GM20431 (cell line): Measurements from ENCODE around the gene ZBTB7A.
"Not testable (repeated sequence)": the region's sequence is repeated elsewhere in the genome, so short reads cannot be mapped to it uniquely, and the experiment has no call there.

ENCODE experiments used
- in situ Hi-C: fragments of 300-500 bp; cut with MseI, MboI; formaldehyde crosslinking; loops from one replicate; pipeline ENCODE4 v1.15.0; 2020; ENCODE audit warnings: low sequenced_read_pairs; ENCODE audit not compliant: unreplicated experiment

Gene ZBTB7A

GRCh38 chr19:4019578-4019977, 47.1 kb downstream of the ZBTB7A start:
- in situ Hi-C loops, result no loop called here

DNA sequence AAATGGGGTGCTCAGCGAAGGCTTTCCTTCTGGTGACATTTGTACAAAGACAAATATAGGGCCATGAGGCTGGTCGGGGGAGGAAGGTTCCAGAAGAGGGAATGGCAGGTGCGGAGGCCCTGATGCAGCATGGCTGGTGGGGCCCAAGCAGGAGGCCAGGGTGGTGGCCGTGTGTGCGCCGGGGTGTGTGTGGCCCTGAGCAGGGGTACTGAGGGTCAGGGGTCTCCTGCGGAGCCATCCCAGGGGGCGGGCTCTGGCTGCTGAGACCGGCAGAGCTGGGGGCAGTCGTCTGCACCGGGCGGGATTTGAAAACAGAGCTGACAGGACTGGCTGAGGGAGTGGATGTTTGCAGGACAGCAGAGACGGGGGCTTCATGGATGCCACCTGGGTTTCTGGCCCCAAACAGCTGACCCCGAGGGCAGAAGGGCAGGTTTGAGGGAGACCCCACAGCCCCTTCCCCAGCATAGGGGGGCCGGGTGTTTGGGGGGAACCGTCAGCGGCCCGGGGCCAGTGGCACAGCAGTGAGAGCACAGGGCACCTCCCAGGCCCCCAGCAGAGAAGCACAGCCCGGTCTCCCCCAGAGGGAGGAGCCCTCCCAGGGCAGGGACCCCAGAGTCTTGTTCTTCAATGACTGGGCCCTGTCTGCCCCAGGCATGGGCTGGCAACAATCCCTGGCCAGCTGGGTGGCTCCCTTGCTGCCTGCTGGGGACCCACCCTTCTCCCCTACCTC, 47.8 kb downstream of the ZBTB7A start:
- in situ Hi-C loops, result no loop called here

- in situ Hi-C loops, result no loop called here
Measured at GRCh38 chr19:4018140-4018613, 48.5 kb downstream of the ZBTB7A start.

- in situ Hi-C loops, result no loop called here
Measured at GRCh38 chr19:4016903-4017638, 49.6 kb downstream of the ZBTB7A start.

DNA sequence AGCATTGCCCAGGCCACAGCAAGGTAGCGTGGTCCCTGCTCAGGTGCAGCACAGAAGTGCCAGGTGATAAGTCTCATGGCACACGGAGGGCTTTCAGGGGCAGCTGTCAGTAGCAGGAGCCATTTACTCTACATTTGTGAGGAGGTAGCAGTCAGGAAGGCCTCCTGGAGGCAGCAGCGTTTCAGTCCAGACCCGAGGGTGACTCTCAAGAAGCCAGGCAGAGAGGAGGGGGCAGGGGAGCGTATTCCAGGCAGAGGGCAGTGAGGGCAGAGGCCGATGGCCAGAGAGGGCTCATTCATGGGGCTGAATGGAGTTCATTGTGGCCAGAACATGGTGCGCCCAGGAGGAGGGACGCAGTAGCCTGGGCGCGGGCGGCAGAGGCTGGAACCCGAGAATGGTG, 50.2 kb downstream of the ZBTB7A start:
- in situ Hi-C loops, result no loop called here

DNA sequence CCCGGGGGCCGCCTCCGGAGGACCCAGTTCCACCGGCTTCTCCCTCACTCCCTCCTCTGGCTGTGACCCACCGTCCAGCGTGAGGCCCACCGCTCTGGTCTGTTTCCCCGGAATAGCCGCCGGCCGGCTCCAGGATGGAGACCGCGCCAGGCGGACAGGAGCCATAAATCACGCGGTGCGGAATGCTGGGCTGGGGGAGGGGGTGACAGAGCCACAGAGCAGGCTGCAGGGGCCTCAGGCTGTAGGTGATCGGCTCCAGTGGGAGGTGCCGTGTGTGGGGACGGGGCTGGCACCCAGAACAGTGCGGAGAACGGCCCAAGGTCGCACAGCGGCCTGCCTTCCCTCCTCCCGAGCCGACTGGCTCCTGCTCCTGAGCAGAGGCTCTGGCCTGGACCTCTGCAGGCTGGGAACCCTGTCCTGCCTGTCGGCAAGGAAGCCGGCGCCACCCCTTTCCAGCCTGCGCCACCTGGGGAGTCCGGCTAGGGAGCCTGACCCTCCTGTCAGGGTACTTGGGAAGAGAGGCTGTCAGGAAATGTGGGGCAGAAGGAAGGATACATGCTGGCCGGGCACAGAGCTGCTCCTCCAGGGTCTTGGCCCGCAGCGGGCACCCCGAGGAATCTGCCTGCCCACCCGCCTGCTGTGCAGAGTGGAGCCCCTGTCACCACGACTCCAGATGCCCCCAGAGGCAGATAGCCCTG, 50.8 kb downstream of the ZBTB7A start:
- in situ Hi-C loops, result no loop called here

- in situ Hi-C loops, result no loop called here
Measured at GRCh38 chr19:4014541-4015491, 51.9 kb downstream of the ZBTB7A start.

DNA sequence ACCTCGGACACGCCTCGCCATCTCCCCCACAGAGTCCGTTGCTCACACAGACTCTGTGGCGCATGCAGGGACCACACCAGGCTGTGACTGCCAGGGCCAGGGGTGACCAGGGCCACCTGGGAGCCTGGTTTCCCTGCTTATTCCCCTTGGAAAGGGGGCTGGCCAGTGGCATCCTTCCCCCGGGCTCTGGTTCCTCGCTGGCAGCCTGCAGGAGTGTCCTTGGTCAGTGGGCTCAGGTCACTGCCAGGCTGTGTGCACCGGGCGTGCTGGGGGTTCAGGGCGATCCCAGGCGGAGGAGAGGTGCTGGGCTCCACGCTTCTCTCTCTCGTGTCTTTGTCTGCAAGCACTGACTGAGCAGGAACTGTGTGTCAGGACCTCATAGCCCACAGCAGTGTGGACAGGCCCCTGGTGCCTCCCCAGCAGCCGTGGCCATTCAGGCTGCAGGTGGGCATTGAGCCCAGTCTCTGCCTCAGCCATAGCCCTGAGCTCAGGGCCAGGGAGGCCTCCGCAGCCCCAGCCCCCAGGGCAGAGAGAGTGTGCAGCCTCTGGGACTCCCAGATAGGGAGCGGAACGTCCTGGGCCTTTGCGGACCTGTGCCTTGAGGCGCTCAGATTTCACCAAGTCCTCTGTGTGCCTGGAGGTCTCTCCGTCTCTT, 52.7 kb downstream of the ZBTB7A start:
- in situ Hi-C loops, result no loop called here

- in situ Hi-C loops, result no loop called here
Measured at GRCh38 chr19:4012975-4013634, 53.6 kb downstream of the ZBTB7A start.

GRCh38 chr19:4012092-4012974, 54.4 kb downstream of the ZBTB7A start:
- in situ Hi-C loops, result no loop called here

GRCh38 chr19:4011430-4011829, 55.3 kb downstream of the ZBTB7A start:
- in situ Hi-C loops, result not testable (repeated sequence)

DNA sequence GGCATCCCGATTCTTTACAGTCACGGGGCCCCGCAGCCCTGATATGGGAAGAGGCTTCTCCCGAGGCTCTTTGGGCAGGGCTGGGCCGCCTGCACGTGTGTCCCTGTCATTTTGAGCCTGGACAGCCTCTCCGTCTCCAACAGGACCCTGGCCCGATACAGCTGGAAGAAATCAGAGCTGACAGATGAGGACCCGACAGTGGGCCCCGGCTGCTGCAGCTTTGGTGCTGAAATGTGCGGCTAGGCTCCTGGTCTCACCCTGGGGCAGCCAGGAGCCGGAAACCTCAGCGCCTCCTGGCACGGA, 55.9 kb downstream of the ZBTB7A start:
- in situ Hi-C loops, result no loop called here

DNA sequence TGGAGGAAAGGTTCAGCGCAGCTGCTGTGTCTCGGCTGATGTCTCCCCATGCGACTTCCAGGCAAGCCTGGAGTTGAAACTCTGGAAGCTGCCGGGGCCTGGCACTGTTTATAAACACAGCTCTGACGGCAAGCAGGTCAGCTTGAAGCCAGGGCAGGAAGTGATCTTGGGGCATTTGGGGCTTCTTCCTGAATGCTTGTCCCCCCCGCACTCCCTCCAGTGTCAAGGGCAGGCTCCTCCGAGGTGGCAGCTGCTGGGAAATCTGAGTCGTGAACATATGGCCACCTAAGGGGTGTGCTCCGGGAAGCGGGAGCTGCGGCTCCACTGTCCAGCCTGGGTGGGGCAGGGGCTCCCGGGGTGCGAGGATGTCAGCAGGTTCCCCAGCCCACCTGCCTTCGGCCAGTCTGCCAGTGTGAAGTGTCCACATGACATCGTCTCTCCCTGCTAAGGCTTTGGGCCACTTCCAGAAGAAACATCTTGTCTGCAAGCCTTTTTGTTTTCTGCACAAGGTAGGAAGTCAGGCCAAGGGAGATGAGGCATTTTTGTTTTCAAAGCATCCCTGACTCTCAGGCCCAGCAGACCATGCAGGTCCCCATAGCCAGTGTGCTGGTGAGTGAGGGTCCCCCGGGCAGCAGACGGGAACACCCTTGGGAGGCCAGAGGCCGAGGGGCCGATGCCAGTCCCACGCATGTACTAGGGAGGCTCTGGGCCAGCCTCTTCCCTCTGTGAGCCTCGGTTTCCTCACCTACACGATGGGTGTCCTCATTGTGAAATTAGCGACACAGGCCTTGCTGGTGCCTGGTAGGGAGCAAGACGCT, 56.5 kb downstream of the ZBTB7A start:
- in situ Hi-C loops, result no loop called here

DNA sequence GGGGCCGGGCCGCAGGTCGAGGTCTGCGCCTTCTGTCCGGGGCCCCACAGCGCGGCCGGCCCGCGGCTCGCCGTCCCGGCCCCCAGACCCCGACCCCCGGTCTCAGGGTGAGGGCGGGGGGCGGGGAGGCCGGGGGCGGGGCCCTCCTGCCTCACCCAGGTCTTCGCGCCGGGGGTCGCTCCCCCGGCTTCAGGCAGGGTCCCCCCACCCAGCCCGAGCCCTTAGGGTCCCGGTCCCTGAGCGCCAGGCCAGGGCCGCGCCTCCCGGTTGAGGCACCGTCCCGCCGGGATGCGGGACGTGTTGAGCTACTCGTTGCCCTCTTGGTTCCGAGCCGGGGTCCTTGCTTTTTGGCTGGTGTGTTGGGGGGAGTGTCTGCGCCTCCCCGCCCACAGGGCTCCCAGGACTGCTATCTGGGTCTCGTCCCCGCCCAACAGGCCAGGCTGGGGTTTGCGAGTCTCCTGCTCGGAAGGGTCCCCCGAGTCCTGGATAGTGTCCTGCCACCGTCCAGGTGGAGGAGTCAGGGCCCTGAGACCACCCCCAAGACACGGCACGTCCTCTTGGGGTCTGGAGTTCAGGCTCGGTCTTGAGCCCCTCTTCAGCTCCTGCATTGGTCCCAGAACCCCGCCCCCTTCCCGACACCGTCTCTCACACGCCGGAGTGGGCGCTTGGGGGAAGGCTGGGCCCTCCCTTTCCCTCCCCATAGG, 58.7 kb downstream of the ZBTB7A start:
- in situ Hi-C loops, result no loop called here

- in situ Hi-C loops, result no loop called here
Measured at GRCh38 chr19:4007021-4007835, 59.5 kb downstream of the ZBTB7A start, which contains the start of gene PIAS4. PIAS4 (plus strand) TSS chr19:4007736; CDS start chr19:4007761, 25 bp downstream.

DNA sequence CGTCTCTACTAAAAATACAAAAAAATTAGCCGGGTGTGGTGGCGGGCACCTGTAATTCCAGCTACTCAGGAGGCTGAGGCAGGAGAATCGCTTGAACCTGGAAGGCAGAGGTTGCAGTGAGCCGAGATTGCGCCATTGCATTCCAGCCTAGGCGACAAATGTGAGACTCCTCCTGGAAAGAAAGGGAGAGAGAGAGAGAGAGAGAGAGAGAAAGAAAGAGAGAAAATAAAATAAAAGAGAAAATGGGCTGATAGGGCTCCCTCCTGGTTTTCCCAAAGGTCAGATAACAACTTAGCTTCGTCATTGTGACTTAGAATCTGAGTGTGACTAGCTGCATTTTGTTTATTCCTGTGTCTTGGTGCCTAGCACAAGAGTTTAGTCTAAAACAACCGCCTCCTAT, 61.3 kb downstream of the ZBTB7A start:
- in situ Hi-C loops, result not testable (repeated sequence)
